Superior temporal gyrus (tissue), 1 donor: Measurements from ENCODE around the gene LAMB2.

Experiments
- DNase-seq: peaks from one replicate; pipeline ENCODE4 v3.0.0-alpha.2; 2016; ENCODE audit errors: extremely low spot score

LAMB2 gene

DNA sequence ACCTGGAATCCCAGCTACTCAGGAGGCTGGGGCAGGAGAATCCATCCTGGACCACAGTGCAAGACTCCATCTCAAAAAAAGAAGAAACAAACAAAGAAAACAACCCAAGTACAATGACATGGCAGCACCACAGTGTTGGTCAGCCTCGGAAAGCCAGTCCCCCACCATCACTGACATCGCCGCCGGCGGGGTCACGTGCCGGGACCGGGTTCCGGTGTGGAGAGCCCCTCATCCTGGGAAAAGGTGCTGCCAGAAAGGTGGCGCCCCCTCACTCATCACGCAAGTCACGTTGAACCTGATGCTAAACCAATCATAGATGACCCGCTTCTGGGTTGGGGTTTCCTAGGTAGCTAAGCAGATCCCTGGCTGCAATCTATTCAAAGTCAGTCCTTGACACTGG, 56.7 kb downstream of the LAMB2 start:
- no peak for DNase-seq
